Duodenal mucosa (tissue), 2 donors: ENCODE data around the gene DLGAP4.

ENCODE experiments used
- H3K27ac ChIP-seq: one replicate; pipeline ENCODE4 v1.7.0; 2013; ENCODE audit warnings: low read depth, low read length
- H3K27me3 ChIP-seq, 2 donors: one replicate each; pipeline ENCODE4 v1.7.0; 2013; ENCODE audit warnings: low read length in 2 of 2, control low read depth in 1 of 2; ENCODE audit not compliant: insufficient read depth in 2 of 2, control insufficient read depth in 1 of 2
- H3K36me3 ChIP-seq, 2 donors: one replicate each; pipeline ENCODE4 v1.7.0; 2013; ENCODE audit warnings: low read length in 2 of 2, control low read depth in 1 of 2; ENCODE audit not compliant: insufficient read depth in 2 of 2, control insufficient read depth in 1 of 2
- H3K4me1 ChIP-seq, 2 donors: one replicate each; pipeline ENCODE4 v1.7.0; 2013; ENCODE audit warnings: low read length in 2 of 2, control low read depth in 1 of 2; ENCODE audit not compliant: insufficient read depth in 2 of 2, control insufficient read depth in 1 of 2
- H3K4me3 ChIP-seq, 2 donors: one replicate each; pipeline ENCODE4 v1.7.0; 2013; ENCODE audit warnings: low read length in 2 of 2, low read depth in 1 of 2
- H3K9ac ChIP-seq, 2 donors: one replicate each; pipeline ENCODE4 v1.7.0; 2013; ENCODE audit warnings: low read length in 2 of 2, low read depth in 1 of 2
- H3K9me3 ChIP-seq, 2 donors: one replicate each; pipeline ENCODE4 v1.7.0; 2013; ENCODE audit warnings: low read length in 2 of 2, control low read depth in 1 of 2; ENCODE audit not compliant: control insufficient read depth in 1 of 2

Gene DLGAP4

DNA sequence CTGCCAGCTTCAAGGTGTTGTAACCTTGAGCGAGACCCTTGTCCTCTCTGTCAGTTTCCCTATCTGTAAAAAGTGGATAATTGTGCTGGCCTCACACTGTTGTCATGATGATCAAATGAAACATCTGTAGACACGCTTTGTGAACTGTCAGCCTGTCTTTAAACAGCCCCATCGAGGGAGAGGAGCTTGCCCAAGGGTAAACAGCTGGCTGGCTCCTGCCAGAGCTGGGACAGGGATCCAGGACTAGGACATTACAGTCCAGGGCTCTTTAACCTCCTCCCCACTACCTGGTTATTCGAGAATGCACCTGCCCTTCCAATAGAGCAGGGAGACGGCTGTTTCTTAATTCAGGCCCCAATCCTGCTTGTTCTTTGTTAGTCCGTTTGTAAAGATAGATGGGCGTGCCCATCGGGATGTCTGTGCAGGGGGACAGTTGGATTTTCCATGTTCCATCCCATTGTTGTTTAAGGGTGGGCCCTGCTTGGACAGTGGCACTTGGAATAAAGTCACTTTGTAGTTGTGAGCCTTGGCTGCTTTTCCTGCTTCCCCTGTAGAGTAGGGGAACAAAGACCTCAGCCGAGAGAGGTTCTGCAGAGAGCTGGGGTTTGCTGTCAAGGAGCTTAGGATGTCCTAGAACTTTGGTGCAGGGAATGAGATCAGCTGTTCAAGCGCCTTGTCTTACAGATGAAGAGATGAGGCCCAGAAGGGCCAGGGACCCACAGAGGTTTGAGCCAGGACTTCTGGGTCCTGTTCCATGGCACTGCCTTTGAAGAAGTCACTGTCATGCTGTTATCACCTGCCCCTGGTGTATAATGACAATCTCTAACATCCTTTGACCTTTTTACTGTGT, 157.3 kb downstream of the DLGAP4 start:
- no peak overlapping the region for H3K27ac ChIP-seq
- peaks cover 0 to 3% of the 10 kb centered on the region in 2 donors for H3K36me3 ChIP-seq
- peaks cover 59 to 60% of the 10 kb centered on the region in 2 donors for H3K4me1 ChIP-seq
- peak overlapping the region; percentile 85 to 91 for H3K4me3 ChIP-seq
- H3K9ac ChIP-seq: peak overlapping the region; percentile 86 to 95
- H3K9me3 ChIP-seq: no peaks in the 10 kb centered on the region
- no peaks in the 10 kb centered on the region for H3K27me3 ChIP-seq

DNA sequence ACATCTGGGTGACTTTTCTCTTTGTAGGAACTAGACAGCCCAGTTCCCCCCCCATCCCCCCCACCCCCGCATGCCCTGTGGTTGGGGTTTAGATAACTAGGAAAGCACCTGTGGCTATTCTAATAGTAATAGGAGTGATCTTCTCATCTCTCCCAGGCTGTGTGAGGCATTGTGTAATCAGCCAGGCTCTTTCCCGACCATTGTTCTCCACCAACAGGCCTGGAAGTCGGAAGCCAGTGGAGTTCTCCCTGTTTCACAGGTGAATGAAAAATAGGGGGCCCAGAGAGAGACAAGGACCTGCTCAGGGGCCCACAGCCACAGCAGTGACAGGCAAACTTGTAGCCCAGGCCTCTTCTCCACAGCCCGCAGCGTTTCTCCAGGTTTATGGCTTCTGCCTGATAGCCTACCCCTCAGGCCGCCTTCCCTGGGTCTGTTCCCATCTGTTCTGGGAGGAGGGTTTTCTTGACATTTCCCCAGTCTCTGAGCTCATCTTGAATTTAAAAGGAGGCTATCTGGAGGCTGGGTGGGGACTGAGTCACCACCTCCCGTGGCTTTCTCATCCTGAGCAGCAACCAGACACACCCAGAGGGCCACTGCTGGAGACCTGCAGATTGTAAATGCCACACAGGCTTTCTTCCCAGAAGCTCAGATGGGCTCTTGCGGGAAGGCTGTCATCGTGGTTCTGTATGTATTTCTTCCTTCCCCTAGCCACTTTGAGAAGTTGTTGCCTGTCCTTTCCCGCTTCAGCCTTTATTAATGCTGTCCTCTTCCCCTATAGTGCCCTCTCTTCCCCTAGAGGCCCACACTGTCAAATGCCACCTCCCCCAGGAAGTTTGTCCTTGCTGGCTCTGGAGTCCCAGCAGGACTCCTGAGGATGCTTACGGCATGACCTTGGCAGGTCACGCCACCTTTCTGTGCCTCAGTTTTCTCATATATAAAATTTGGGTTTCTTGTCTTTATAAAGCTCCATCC, 159.3 kb downstream of the DLGAP4 start:
- Histone ChIP-seq H3K36me3 (peaks cover 0 to 4% of the 10 kb centered on the region in 2 donors), H3K27me3 (no peaks in the 10 kb centered on the region), H3K9me3 (no peaks in the 10 kb centered on the region), H3K4me3 (no peak overlapping the region), H3K4me1 (peaks cover 72 to 75% of the 10 kb centered on the region in 2 donors), H3K27ac (peak overlapping the region; percentile 33), H3K9ac (peak overlapping the region in 1 of 2 donors; percentile 4)

DNA sequence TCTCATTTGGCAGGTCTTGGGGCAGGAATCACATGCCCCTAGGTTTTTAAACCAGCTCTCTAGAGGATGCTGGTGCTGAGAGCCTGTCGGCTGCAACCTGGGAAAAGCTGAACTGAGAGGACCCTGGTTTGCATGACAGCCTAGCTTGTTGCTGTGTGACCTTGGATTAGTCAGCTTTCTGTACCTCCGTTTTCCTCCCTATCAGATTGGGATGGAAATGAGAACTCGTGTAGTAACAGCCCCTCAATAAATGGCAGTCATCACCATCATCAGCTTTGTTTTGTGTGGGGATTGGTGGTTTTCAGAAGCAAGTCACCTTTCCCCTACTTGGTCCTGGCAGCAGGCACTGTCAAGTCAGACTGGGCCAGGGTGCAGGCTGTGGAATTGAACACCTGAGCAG, 159.9 kb downstream of the DLGAP4 start:
- Histone ChIP-seq H3K4me1 (peaks cover 74 to 77% of the 10 kb centered on the region in 2 donors), H3K4me3 (peak overlapping the region in 1 of 2 donors; percentile 9), H3K36me3 (peaks cover 0 to 4% of the 10 kb centered on the region in 2 donors), H3K27me3 (no peaks in the 10 kb centered on the region), H3K27ac (peak overlapping the region; percentile 33), H3K9ac (peak overlapping the region in 1 of 2 donors; percentile 4), H3K9me3 (no peaks in the 10 kb centered on the region)

DNA sequence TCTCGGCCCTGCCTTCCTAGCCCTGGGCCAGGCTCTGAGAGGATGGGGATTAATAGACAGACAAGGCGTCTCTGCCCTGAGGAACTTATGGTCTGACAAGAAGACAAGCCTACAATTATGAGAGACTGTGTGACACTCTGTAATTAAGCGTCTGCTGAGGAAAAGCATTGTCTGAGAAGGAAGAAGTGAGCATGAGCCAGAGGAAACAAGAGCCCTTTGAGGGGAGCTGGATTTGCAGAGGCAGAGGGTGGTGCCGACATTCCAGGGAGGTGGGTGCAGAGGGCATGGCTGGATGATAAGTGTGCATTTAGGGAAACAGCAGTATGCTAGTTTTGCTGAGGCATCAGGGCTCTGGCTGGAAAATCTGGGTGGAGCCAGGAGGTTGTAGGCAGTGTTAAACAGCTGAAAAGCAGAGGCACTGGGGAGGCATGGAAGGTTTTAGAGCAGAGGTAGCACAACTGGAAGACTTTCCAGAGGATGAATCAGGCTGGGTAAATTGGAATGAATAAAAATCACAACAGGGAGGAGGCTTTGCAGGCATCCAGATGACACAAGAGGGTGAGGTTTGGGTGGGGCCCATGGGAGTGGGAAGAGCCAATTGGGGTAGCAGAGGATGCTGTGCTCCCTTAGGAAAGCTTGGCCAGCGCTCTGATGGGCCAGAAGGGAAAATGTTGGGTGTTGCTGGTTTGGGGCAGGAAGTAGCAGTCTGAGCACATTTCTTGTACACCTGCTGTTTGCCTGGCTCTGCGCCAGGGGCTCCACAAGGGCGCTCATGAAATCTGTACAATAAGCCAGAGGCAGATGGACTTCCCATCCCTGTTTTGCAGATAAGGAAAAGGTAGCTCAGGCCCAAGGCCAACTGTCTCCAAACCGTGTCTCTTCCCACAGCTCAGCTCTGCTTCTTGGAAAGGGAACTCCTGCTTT, 161.2 kb downstream of the DLGAP4 start:
- H3K27me3 ChIP-seq: no peaks in the 10 kb centered on the region
- no peak overlapping the region for H3K27ac ChIP-seq
- H3K9me3 ChIP-seq: no peaks in the 10 kb centered on the region
- H3K4me3 ChIP-seq: no peak overlapping the region
- H3K9ac ChIP-seq: peak overlapping the region in 1 of 2 donors; percentile 33
- peaks cover 0 to 4% of the 10 kb centered on the region in 2 donors for H3K36me3 ChIP-seq
- peaks cover 82 to 87% of the 10 kb centered on the region in 2 donors for H3K4me1 ChIP-seq

DNA sequence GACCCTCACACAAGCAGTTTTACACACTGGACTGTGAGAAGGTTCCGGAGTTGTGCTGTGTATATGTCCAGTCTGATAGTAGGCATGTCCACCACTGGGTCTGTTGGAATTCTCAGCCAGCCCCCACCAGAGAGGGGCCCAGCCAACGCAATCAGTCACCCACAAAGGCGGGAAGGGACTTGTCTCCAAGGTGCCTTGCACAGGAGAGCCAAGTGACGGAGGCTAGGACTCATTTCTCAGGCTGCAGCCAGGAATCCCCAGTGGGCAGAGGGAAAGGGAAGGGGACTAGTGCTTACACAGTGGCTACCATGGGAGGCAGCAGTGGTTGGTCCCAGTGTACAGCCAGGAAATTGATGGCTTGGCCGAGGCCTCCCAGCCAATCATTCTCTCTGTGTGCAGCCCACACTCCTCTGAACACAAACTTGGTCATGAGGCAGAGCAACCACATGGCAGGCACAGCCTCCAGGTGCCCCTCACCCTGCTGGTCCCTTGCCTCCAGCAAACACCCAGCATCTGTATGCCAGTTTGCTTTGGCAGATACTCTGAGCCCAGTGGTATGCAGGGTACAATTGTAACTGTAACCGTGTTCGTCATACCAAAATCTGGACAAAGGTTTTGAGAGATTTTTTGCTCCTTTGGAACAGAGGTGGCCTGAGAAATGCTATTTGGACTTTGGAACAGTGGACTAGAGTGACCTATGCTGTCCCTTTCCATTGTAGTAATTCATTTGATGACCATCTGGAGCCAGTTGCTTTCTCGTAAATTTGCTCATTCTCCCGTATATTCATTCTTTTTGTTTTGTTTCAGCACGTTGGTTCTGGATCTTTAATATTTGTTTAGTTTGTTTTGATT, 162.2 kb downstream of the DLGAP4 start:
- no peak overlapping the region for H3K27ac ChIP-seq
- H3K4me3 ChIP-seq: no peak overlapping the region

DNA sequence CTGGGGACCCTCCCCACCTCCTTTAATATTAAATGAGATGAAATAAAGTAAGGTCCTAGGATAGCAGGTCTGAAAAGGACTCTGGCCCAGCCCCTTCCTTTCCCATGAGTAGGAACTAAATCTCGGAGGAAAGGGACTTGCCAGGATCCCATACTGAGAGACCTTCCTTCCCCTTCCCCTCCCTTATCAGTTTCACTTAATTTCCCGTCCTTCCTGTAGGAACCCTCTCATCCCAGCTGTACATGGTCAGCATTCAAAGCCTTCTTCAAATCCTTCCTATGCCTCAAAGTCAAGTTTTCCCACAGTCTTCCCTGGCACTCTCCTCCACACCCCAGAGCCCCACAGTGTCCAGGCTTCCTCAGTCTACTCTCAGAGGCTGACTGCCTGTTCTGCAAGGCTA, 163.8 kb downstream of the DLGAP4 start:
- no peak overlapping the region for H3K4me3 ChIP-seq
- no peak overlapping the region for H3K9ac ChIP-seq
- H3K4me1 ChIP-seq: peaks cover 89% of the 10 kb centered on the region in 2 donors
- H3K27ac ChIP-seq: no peak overlapping the region
- H3K9me3 ChIP-seq: no peaks in the 10 kb centered on the region
- H3K27me3 ChIP-seq: no peaks in the 10 kb centered on the region
- H3K36me3 ChIP-seq: peaks cover 0 to 4% of the 10 kb centered on the region in 2 donors

More for the DNA sequence above, 162.2 kb downstream of the DLGAP4 start:
- Histone ChIP-seq H3K9ac (peak overlapping the region in 1 of 2 donors; percentile 34), H3K36me3 (peaks cover 0 to 4% of the 10 kb centered on the region in 2 donors), H3K27me3 (no peaks in the 10 kb centered on the region), H3K4me1 (peaks cover 87% of the 10 kb centered on the region in 2 donors), H3K9me3 (no peaks in the 10 kb centered on the region)

DNA sequence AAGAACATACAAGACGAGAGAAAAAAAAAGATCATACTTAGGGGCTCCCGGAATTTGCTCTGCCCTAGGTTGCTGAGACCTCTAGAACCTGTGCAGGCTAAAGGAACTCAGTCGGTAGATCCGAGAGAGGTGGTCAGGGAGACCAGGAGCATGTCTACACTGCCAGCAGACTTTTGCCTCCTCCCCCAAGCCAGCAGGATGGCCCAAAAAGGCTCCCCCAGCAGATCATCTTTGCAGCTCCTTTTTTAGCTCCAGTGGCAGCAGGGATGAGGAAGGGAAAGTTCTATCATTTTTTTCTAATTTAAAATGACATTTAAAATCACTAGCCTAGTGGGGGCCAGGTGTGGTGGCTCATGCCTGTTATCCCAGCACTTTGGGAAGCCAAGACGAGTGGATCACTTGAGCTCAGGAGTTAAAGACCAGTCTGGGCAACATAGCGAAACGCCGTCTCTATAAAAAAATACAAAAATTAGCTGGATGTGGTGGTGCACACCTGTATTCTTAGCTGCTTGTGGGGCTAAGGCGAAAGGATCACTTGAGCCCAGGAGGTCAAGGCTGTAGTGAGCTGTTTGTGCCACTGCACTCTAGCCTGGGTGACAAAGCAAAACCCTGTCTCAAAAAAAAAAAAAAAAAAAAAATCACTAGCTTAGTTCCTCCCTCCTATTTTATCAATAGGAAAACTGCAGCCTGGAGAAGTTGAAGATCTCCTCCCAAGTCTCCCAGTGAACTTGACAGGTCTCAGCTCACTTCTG, 165.9 kb downstream of the DLGAP4 start:
- H3K9ac ChIP-seq: peak overlapping the region; percentile 34 to 70
- no peaks in the 10 kb centered on the region for H3K9me3 ChIP-seq
- no peaks in the 10 kb centered on the region for H3K27me3 ChIP-seq
- H3K27ac ChIP-seq: peak overlapping the region; percentile 24
- peaks cover 69 to 70% of the 10 kb centered on the region in 2 donors for H3K4me1 ChIP-seq
- H3K4me3 ChIP-seq: peak overlapping the region; percentile 58 to 63
- H3K36me3 ChIP-seq: peaks cover 0 to 4% of the 10 kb centered on the region in 2 donors

- Histone ChIP-seq H3K27me3 (no peaks in the 10 kb centered on the region), H3K36me3 (peaks cover 3 to 6% of the 10 kb centered on the region in 2 donors), H3K27ac (no peak overlapping the region), H3K9me3 (no peaks in the 10 kb centered on the region), H3K4me1 (peaks cover 63 to 64% of the 10 kb centered on the region in 2 donors), H3K9ac (peak overlapping the region; percentile 34 to 70), H3K4me3 (peak overlapping the region; percentile 58 to 63)
These were observed 166.5 kb downstream of the DLGAP4 start for GRCh38 chr20:36472637-36473090.
